ENCODE results near the gene KIRREL3. TPM values are rescaled to one million over a fixed set of nuclear protein-coding genes. Genes with fewer than 3 reads are reported as not detected.

Gene KIRREL3
- total and polyA plus RNA-seq, 9 of the 15 experiments (the other 6 are each of a cell fraction or from before 2014, with no cell fraction given), result 0.04 to 0.10 TPM; not detected in 7

DNA sequence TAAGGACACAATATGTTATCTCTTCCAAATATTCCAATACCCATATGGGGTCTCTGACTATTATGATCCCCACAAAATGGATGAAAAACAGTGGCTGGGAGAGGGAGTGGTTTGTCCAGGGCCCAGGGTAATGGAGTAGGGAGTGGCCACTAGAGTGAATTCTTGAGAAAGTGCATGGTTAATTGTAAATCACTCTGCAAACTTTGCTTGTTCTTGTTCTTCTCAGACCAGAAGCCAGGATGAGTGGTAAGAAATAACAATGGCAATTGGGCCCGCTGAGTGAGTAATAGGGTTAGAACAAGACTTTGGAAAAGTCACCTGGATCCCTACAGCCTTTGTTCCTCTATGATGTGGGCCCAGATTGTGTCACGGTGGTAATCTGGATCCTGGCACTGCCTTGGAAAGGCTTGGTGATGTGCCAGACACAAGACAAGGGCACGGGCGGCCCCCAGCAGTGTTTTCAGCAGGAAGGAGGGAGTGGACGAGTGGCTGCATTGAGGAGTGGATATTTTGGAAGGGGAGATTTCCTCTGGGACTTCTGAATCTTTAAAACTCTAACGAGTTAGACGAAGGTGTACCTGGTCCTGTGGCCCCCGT, 18.2 kb upstream of the KIRREL3 start:
- in situ Hi-C loops (cut with MboI), result no loop called here
- H3K79me2 ChIP-seq (ENCODE audit: control insufficient read depth, insufficient read depth, low read length), result no peaks in the 10 kb centered on the region

More for the DNA sequence above, 18.2 kb upstream of the KIRREL3 start:
- Histone ChIP-seq H3K4me3 (no peak overlapping the region), H2AFZ (ENCODE audit: low read depth, low read length) (no peak overlapping the region), H3K9me1 (ENCODE audit: control insufficient read depth, insufficient read depth, low read length) (no peaks in the 10 kb centered on the region), H3K36me3 (ENCODE audit: control insufficient read depth, insufficient read depth, low read length) (no peaks in the 10 kb centered on the region), H3K9me3 (replicated peaks; ENCODE audit: control insufficient read depth, insufficient read depth, low read depth, low read length) (no peaks in the 10 kb centered on the region), H3K27ac (ENCODE audit: extremely low read depth, low read depth, low read length) (no peak overlapping the region), H3K4me1 (replicated peaks in 1 of 2; ENCODE audit: control insufficient read depth in 2 of 2, insufficient read depth in 2 of 2, low read length in 2 of 2) (no peaks in the 10 kb centered on the region), H3K27me3 (ENCODE audit: control insufficient read depth in 2 of 2, insufficient read depth in 2 of 2, low read length in 2 of 2) (no peaks in the 10 kb centered on the region), H4K20me1 (replicated peaks; ENCODE audit: control insufficient read depth, insufficient read depth, low read length) (no peaks in the 10 kb centered on the region), H3K9ac (ENCODE audit: insufficient read depth in 1 of 2, low read depth in 2 of 2, low read length in 2 of 2) (no peak overlapping the region), H3K4me2 (ENCODE audit: insufficient read depth, low read length) (no peak overlapping the region)
- WGBS (ENCODE audit: insufficient coverage, low coverage, missing lambda C conversion rate), result 0% methylated on average over 8 of the region's 8 CpGs
- intact Hi-C loops (cut with micrococcal nuclease), result no loop called here
- CTCF ChIA-PET (ENCODE audit: low intra/inter-chr PET ratio), result no interaction called here
- TF ChIP-seq ZNF311 (CRISPR knock-in tag; IDR thresholded peaks at IDR 0.05) (no peak), ZNF518B (CRISPR knock-in tag; IDR thresholded peaks at IDR 0.05) (no peak), GATAD2A (IDR thresholded peaks at IDR 0.05) (no peak), RBM34 (IDR thresholded peaks at IDR 0.05; ENCODE audit: borderline replicate concordance, insufficient read depth, low read length) (no peak), YBX1 (IDR thresholded peaks at IDR 0.05) (no peak)
- TF ChIP-seq, protein P1, sequence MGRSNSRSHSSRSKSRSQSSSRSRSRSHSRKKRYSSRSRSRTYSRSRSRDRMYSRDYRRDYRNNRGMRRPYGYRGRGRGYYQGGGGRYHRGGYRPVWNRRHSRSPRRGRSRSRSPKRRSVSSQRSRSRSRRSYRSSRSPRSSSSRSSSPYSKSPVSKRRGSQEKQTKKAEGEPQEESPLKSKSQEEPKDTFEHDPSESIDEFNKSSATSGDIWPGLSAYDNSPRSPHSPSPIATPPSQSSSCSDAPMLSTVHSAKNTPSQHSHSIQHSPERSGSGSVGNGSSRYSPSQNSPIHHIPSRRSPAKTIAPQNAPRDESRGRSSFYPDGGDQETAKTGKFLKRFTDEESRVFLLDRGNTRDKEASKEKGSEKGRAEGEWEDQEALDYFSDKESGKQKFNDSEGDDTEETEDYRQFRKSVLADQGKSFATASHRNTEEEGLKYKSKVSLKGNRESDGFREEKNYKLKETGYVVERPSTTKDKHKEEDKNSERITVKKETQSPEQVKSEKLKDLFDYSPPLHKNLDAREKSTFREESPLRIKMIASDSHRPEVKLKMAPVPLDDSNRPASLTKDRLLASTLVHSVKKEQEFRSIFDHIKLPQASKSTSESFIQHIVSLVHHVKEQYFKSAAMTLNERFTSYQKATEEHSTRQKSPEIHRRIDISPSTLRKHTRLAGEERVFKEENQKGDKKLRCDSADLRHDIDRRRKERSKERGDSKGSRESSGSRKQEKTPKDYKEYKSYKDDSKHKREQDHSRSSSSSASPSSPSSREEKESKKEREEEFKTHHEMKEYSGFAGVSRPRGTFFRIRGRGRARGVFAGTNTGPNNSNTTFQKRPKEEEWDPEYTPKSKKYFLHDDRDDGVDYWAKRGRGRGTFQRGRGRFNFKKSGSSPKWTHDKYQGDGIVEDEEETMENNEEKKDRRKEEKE (IDR thresholded peaks at IDR 0.05; ENCODE audit: borderline replicate concordance in 1 of 2, control insufficient read depth in 1 of 2, low read depth in 2 of 2, low read length in 1 of 2), result no peak
- DNase-seq (ENCODE audit: extremely low read depth in 1 of 4, low spot score in 3 of 4) (no peak), FAIRE-seq (no peak), ATAC-seq (no peak)
- POLR2A ChIA-PET, result no interaction called here
- no TSS peak for BruUV-seq (replicated peaks)

Measured in K562 (cell line).